ENCODE data around the gene ABCA7. TPM values are rescaled to one million over a fixed set of nuclear protein-coding genes. Genes with fewer than 3 reads are reported as not detected.
A peak's percentile ranks its signal among the peaks of the same experiment; 100 is the strongest.

The ABCA7 gene, protein sequence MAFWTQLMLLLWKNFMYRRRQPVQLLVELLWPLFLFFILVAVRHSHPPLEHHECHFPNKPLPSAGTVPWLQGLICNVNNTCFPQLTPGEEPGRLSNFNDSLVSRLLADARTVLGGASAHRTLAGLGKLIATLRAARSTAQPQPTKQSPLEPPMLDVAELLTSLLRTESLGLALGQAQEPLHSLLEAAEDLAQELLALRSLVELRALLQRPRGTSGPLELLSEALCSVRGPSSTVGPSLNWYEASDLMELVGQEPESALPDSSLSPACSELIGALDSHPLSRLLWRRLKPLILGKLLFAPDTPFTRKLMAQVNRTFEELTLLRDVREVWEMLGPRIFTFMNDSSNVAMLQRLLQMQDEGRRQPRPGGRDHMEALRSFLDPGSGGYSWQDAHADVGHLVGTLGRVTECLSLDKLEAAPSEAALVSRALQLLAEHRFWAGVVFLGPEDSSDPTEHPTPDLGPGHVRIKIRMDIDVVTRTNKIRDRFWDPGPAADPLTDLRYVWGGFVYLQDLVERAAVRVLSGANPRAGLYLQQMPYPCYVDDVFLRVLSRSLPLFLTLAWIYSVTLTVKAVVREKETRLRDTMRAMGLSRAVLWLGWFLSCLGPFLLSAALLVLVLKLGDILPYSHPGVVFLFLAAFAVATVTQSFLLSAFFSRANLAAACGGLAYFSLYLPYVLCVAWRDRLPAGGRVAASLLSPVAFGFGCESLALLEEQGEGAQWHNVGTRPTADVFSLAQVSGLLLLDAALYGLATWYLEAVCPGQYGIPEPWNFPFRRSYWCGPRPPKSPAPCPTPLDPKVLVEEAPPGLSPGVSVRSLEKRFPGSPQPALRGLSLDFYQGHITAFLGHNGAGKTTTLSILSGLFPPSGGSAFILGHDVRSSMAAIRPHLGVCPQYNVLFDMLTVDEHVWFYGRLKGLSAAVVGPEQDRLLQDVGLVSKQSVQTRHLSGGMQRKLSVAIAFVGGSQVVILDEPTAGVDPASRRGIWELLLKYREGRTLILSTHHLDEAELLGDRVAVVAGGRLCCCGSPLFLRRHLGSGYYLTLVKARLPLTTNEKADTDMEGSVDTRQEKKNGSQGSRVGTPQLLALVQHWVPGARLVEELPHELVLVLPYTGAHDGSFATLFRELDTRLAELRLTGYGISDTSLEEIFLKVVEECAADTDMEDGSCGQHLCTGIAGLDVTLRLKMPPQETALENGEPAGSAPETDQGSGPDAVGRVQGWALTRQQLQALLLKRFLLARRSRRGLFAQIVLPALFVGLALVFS (N-terminal part only)
- 0.78 TPM for total RNA-seq

DNA sequence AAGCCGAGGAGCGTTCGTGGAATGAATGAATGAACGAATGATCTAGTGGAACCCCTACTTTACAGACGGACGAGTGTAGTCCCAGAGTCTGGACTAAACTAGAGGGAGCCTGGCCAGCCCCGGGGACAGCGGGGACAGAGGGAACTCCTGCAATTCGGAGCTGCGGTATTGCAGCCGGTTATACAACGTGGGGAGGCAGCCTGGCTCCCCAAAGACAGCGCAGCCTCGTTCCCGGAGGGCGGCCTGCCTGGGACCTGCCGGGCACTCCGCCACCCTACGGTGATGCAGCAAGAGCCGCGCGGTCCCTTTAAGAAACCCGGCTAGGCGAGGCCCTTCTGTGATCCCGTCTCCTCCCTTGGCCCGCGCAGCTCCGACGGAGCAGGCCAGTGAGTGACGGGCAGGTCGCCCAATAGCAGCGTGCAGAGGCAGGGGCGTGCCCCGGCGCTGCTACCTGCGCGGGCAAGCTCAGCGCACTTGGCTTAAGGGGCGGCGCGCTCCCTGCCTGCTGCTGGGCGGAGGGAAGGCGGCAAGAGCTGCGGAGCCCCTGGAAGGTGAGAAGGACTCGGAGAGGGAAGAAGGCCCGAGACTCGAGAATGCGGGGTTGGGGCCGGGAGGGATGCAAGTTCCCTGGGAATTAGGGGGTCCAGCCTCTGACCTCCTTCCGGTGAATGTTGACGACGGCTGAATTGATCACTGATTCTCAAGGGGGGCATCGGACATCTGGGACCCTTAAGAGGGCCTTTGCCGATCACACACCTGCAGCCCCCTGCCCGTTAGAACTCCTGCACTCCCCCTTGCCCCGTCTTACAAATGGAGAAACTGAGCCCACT, at the start of gene ABCA7:
ABCA7 (plus strand) TSS at position 462 of the 830 bp plus-strand sequence. CDS start 1,255 bp downstream, outside the sequence.
- DNase-seq = peak; percentile 93

DNA sequence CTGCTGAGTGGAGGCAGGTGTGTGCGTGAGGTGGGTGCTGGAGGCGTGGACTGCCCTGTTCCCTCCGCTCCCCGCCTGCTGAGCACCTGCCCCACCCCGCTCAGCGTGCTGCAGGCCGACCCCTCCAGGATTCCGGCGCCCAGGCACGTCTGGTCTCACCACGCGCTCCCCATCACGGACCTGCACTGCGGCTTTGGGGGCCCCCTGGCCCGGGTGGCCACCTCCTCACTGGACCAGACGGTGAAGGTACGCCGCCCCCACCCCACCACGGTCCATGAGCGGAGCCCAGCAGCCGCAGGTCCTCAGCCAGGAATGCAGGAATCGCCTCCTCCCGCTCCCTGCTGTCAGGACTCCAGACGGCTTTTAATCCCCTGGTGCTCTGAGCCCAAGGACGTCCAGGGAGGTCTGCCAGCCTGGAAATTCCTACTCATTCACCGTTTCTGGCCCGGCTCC, 49.8 kb upstream of the ABCA7 start:
- no peak for DNase-seq

GRCh38 chr19:990746-991145, 49.2 kb upstream of the ABCA7 start:
- no peak for DNase-seq

- no peak for DNase-seq
These were observed 48.6 kb upstream of the ABCA7 start for GRCh38 chr19:991174-991931.

GRCh38 chr19:991932-992669, 47.8 kb upstream of the ABCA7 start:
- DNase-seq = no peak

DNA sequence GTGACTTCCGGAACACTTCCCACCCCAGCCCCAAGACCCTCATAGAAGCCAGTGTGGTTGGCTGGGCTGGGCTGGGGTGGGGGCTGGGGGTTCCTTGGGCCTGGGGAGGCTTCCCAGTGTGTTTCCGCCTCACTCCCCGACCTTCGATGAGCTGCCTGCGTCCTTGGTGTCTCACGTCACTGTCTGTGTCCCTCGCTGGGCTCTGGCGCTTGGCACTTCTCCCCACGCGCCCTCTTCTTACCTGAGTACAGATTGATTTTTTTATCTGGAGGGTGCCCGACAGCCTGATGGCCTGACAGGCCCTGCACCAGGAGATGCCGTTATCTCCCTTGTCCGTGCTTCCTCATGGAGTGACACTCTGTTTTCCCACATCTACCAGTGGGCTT, 47.2 kb upstream of the ABCA7 start:
- no peak for DNase-seq

DNA sequence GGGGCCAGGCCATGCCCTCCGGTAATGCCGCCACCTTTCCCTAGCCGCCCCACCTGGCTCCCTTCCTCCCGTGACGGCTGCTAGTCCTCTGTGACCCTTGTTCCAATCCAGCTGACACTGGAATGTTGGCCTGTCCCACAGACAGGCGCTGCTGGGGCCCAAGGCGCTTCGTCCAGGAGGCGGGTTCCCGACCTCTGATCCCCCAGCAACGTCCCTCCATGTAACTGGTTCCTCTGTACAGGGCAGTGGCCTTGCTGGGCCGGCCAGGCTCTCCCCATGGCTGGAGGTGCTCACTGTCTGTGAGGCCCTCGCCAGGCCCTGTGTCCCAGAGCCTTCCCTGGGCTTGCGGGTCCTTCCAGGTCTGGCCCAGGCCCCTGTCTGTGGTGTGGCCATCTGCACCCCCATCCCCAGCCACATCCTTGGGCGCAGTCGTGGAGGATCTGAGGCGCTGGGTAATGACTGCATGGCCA, 46.5 kb upstream of the ABCA7 start:
- DNase-seq = no peak

GRCh38 chr19:993831-994393, 46.0 kb upstream of the ABCA7 start:
- DNase-seq = no peak

DNA sequence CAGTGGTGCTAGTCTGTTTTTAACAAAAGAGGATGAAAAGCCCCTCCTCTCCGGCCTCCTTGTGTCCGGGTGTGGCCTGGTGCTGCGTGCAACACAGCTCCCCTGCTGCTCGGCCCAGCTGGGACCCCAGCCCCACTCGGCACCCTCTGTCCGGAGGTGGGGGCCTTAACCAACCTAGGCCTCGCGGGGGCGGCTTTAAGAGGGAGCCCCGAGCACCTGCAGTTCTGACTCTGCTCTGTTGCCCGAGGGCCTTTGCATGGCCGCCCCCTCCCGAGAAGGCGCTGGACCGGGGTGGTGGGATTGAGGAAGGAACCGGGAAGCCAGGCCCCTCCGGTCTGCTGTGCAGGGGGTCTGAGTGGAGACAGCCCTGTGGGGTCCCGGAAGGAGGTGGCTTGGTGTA, 45.4 kb upstream of the ABCA7 start:
- DNase-seq = no peak

DNA sequence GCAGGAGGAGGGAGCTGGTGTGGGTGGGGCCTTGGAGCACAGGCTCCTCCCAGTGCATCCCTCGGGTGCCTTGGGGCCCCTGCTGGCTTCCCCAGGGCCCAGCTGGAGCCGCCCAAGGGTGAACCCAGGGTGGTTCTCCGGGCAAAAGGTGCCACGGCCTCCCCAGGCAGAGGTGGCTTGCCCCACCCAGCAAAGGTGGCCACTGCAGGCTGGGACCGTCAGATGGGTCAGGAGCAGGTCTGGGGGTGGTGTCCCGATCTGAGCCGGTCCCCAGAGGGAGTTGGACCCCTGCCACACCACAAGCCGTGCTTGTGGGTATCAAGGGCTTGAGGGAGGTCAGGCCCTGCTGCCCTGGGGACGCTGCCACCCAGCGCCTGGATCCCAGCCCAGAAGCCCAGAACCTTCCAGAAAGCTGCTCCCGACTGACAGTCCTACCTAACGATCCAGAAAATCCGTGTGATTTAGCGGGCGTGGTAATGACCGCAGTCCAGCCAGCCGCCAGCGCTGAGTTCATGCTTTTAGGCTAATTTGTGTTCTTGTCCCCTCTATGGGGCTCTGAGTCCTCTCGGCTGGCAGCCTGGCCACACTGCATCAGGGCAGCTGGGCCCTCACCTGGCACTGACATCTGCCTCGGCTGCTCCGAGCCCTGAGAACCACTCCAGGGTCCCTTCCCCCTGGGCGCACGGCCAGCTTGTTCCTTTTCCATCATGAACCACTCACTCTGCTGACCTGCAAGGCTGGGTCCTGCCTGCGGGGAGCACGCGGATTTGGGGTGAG, 44.7 kb upstream of the ABCA7 start:
- no peak for DNase-seq

- no peak for DNase-seq
These were observed 43.7 kb upstream of the ABCA7 start for GRCh38 chr19:996051-996838.

DNA sequence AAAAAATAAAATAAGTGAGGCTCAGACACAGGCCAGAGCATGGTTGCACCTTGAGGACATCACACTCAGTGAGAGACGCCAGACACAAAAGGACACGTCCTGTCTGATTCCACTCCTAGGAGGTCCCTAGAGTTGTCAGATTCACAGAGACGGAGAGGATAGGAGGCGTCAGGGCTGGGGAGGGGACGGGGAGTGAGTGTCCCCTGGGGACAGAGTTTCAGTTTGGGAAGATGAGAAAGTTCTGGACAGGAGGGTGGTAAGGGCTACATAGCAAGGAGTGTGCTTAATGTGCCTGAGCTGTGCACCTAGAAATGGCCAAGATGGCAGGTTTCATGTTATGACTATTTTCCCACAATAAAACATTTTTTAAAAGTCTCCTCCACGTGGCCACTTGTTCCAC, 41.8 kb upstream of the ABCA7 start:
- DNase-seq = no peak

GRCh38 chr19:999379-999719, 40.6 kb upstream of the ABCA7 start:
- DNase-seq = no peak

DNA sequence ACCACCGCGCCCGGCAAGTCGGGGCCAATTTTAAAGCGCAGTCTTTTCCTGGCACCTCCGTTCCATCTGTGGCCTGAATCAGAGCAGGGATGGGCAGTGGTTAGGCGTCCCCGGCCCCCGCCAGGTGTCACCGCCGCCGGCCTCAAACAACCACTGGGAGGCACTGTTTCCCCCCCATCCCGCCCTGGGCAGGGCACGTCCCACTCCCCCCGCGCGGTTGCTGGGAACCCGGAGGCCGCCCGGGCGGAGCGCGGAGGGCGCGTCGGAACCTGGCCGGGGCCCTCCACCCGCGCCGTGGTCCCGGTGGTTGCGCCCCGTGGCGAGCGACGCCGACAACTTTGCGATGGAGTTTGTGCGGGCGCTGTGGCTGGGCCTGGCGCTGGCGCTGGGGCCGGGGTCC, 39.8 kb upstream of the ABCA7 start, which contains the start of gene GRIN3B:
GRIN3B (plus strand) TSS at position 325 of the 400 bp plus-strand sequence; CDS start at position 344, 19 bp downstream.
- DNase-seq = no peak

DNA sequence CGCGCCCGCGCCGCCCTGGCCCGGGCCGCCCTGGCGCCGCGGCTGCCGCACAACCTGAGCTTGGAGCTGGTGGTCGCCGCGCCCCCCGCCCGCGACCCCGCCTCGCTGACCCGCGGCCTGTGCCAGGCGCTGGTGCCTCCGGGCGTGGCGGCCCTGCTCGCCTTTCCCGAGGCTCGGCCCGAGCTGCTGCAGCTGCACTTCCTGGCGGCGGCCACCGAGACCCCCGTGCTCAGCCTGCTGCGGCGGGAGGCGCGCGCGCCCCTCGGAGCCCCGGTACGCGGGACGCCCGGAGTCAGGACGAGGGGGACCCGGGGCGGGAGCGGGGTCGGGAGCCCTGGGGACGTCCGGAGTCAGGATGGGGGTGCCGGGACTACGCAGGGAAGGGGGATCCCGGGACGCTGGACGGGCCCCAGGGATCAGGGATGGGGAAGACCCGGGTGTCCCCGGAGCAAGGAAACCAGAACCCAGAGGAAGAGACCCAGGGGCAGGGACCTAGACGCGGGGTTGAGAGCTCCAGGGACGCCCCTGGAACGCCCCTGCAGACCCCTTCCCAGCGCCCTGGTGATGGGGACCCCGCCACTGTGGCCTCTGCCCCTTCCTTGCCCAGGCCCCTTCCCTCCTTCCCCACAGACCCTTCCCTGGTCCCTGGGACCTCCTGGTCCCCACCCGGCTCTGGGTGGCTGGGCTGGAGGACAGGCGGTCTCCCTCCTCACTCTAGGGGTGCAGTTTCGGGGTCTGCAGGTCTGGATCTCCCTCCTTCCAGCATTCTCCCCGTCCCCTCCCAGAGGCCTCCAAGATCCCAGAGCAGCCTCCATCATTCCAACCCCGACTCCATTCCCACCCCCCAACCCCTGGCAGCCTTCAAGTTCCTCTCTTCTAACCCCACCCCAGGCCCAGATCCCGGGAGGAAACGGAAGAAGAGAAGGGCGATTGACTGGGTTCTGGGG, 39.0 kb upstream of the ABCA7 start:
- DNase-seq = no peak

DNA sequence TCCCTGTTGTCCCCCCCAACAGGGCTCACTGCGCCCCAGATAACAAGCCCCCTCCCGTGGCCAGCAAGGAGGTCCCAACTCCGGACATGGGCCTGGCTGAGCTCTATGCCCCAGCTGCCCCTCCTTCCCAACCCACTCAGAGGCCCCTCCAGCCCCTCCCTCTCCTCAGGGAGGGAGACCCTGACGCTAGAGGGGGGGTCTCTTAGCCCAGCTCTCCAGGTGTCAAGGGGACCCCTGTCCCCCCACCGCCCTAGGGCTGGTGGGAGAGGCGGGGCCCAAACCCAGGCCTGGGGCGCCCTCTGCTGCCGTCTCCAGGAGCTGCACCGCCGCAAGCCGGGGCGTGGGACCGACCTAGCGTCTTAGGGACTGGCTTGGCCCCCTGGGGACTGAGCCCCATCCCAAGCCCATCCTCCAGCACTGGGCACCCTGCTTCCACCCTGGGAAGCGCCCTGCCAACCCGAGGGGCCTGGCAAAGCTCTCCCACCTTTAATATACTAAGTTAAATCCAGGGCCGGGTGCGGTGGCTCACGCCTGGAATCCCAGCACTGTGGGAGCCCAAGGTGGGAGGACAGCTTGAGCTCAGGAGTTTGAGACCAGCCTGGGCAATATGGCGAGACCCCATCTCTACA, 38.3 kb upstream of the ABCA7 start:
- no peak for DNase-seq

All from occipital lobe (tissue), 2 donors.